Activated T-cell treated with anti-CD3 and anti-CD28 coated beads, Interleukin-2, amount 50 U/mL, for 4 hours (primary cell): ENCODE measurements around the gene FBXL7. TPM values are rescaled to one million over a fixed set of nuclear protein-coding genes. Genes with fewer than 3 reads are reported as not detected.

Experiments used
- ATAC-seq, 2 donors: fragments of 200-7000 bp; cut with Tn5 transposase; one replicate each; pipeline ENCODE4 v1.10.0; 2021
- DNase-seq: peaks from one replicate; pipeline ENCODE4 v3.0.0-alpha.2; 2020
- H3K27me3 Mint-ChIP-seq: one replicate; pipeline ENCODE4 v1.8.0; 2021; ENCODE audit warnings: low read depth, mixed read lengths
- H3K36me3 Mint-ChIP-seq: one replicate; pipeline ENCODE4 v1.8.0; 2022; ENCODE audit warnings: mixed read lengths; ENCODE audit not compliant: insufficient read depth
- H3K4me1 Mint-ChIP-seq: one replicate; pipeline ENCODE4 v1.8.0; 2021; ENCODE audit warnings: low read depth, mixed read lengths
- H3K4me3 Mint-ChIP-seq: one replicate; pipeline ENCODE4 v1.8.0; 2021; ENCODE audit warnings: mild to moderate bottlenecking, moderate library complexity, mixed read lengths
- H3K9me3 Mint-ChIP-seq: one replicate; pipeline ENCODE4 v1.8.0; 2021; ENCODE audit warnings: mixed read lengths
- total RNA-seq, 3 donors: library from RNA; stranded (reverse); gene quantifications; one replicate each; pipeline ENCODE4 v1.2.1, GENCODE V29; 2021

The FBXL7 gene
- total RNA-seq, 3 donors from 2014 or later = not detected

GRCh38 chr5:15741591-15741990 lies 241.6 kb downstream of the FBXL7 start:
- H3K4me3 Mint-ChIP-seq = no peak overlapping the region
- no peak for DNase-seq
- H3K27me3 Mint-ChIP-seq = no peaks in the 10 kb centered on the region
- ATAC-seq = no peak
- H3K36me3 Mint-ChIP-seq = no peaks in the 10 kb centered on the region
- H3K4me1 Mint-ChIP-seq = no peaks in the 10 kb centered on the region
- H3K9me3 Mint-ChIP-seq = peaks cover 11% of the 10 kb centered on the region

GRCh38 chr5:15746833-15747232 lies 246.9 kb downstream of the FBXL7 start:
- Mint-ChIP-seq H3K36me3 (no peaks in the 10 kb centered on the region), H3K9me3 (peaks cover 8% of the 10 kb centered on the region), H3K4me3 (no peak overlapping the region), H3K4me1 (no peaks in the 10 kb centered on the region), H3K27me3 (no peaks in the 10 kb centered on the region)
- ATAC-seq (no peak), DNase-seq (no peak)

GRCh38 chr5:15748266-15748665 lies 248.3 kb downstream of the FBXL7 start:
- Mint-ChIP-seq H3K36me3 (no peaks in the 10 kb centered on the region), H3K9me3 (peaks cover 3% of the 10 kb centered on the region), H3K4me3 (no peak overlapping the region), H3K4me1 (no peaks in the 10 kb centered on the region), H3K27me3 (no peaks in the 10 kb centered on the region)
- DNase-seq = no peak
- ATAC-seq = peak in 1 of 2 donors; percentile 46

DNA sequence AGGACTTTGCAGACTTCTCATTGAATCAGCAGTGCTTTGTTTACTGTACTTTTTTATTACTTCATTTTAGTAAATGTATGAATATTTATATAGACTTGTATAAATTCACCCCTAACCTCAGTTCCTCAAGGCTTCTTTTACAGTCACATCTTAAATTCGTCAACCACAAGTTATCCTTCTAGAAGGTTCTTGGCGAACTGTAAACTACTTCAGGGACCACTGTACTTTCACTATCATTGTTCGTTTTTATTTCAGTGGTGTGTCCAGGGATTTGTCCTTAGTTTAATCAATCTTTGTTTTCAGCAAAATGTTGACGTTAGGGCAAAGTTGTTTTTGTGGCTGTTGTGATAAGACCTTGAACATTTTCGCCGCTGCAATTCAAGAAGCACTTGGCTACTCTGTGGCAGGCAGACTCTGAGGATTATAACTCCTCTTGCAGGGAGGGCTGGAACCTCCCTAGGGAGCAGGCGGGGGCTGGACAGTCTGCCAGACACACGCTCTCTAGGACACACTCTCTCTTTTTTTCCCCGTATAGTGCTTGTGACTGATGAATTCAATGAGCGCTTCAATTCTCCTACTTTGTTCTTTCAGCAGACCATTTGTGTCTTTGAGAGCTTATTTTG lies 252.8 kb downstream of the FBXL7 start:
- Mint-ChIP-seq H3K36me3 (no peaks in the 10 kb centered on the region), H3K4me3 (no peak overlapping the region), H3K9me3 (peaks cover 6% of the 10 kb centered on the region), H3K4me1 (no peaks in the 10 kb centered on the region), H3K27me3 (no peaks in the 10 kb centered on the region)
- ATAC-seq (no peak), DNase-seq (no peak)

DNA sequence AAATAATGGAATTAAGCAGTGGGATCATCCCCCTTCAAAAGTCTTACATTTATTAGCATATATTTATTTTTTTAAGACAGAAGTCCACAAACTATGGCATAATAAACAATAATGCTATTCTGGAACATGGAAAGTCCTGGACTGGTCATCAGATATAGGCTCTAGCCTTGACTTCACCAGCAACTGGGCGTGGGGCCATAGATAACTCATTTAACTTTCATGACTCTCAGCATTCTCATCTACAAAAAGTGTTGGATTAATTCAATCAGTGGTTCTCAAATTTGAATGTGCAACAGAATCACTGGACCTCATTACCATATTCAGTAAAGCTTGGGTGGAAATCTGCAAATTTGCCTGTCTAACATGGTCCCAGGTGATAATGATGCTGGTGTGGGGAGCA lies 253.8 kb downstream of the FBXL7 start:
- Mint-ChIP-seq H3K4me3 (no peak overlapping the region), H3K9me3 (peaks cover 7% of the 10 kb centered on the region), H3K27me3 (no peaks in the 10 kb centered on the region), H3K4me1 (no peaks in the 10 kb centered on the region), H3K36me3 (no peaks in the 10 kb centered on the region)
- DNase-seq (no peak), ATAC-seq (no peak)

- ATAC-seq (no peak), DNase-seq (no peak)
- H3K27me3 Mint-ChIP-seq = no peaks in the 10 kb centered on the region
- H3K4me1 Mint-ChIP-seq = no peaks in the 10 kb centered on the region
- H3K9me3 Mint-ChIP-seq = peaks cover 7% of the 10 kb centered on the region
- H3K36me3 Mint-ChIP-seq = no peaks in the 10 kb centered on the region
- no peak overlapping the region for H3K4me3 Mint-ChIP-seq
Observed at GRCh38 chr5:15757103-15757502, 257.1 kb downstream of the FBXL7 start.

DNA sequence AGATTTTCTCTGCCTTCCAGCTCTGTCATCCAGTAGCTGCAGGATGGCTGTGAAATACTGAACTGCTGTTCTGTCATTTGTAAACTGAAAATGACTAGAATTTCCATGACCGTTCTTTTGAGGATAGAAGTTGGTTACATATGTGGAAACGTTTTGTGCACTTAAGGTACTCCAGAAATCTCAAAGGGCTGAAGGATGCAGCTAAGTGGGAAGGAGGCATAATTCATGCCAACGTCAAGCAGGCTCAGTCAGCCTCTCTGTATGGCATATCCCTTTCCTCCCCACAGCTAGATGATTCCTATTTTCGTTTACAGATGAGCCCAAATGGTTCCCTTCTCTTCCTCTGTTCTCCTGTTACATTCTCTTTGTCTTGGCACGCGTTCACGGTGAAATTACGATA lies 257.6 kb downstream of the FBXL7 start:
- Mint-ChIP-seq H3K9me3 (peaks cover 7% of the 10 kb centered on the region), H3K4me1 (no peaks in the 10 kb centered on the region), H3K27me3 (no peaks in the 10 kb centered on the region), H3K4me3 (no peak overlapping the region), H3K36me3 (no peaks in the 10 kb centered on the region)
- ATAC-seq (no peak), DNase-seq (no peak)

DNA sequence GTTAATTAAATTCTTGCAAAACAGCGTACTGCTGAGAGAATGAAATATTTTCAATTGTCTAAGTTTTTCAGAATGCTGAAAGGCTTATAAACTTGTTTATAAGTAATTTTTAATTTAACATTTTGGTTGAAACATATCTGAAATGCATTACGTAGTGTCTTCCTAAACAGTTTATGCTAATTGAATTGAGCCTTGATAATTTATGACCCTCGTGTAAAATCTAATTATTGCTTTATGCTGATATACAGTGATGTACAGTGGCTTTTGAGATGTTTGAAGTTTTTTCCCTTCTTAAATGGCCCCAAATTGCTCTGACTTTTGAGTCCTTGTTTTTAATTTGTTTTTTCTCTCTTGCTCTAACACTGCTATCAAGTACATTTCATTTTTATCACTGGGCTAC lies 262.7 kb downstream of the FBXL7 start:
- Mint-ChIP-seq H3K36me3 (no peaks in the 10 kb centered on the region), H3K4me3 (no peak overlapping the region), H3K9me3 (peaks cover 14% of the 10 kb centered on the region), H3K27me3 (no peaks in the 10 kb centered on the region), H3K4me1 (no peaks in the 10 kb centered on the region)
- no peak for ATAC-seq
- DNase-seq = no peak

DNA sequence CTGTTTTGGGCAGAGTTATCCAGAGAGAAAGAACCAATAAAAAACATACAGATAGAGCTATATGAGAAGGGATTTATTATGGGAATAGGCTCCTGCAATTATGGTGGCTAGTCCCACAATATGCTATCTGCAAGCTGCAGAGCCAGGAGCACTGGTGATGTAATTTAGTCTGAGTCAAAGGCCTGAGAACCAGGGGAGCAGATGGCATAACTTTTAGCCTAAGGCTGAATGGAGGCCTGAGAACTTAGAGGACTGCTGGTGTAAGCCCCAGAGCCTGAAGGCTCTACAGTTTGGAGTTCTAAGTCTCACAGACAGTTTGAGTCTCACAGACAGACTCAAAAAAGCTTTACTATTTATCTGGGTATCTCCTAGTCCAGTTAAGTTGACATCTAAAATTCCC lies 263.8 kb downstream of the FBXL7 start:
- no peak overlapping the region for H3K4me3 Mint-ChIP-seq
- no peaks in the 10 kb centered on the region for H3K36me3 Mint-ChIP-seq
- DNase-seq (no peak), ATAC-seq (no peak)
- no peaks in the 10 kb centered on the region for H3K27me3 Mint-ChIP-seq
- H3K4me1 Mint-ChIP-seq = no peaks in the 10 kb centered on the region
- peaks cover 11% of the 10 kb centered on the region for H3K9me3 Mint-ChIP-seq

DNA sequence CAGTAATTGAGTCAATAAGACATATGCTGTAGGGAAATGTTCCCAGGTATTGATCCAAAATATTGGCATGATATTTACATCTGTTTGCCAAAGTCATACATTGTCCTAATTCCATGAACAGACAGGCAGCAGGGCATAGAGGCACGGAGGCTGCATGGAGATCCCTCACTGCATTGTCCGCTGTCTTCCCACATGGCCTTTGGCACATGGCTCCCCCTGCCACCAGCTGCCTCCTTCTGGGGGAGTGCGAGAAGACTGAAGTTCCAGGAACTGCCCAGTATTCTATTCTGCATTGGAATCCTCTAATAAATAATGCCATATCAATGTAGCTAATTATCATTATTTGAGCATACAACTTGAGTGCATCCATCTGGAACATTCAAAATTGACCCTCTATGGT lies 269.0 kb downstream of the FBXL7 start:
- H3K27me3 Mint-ChIP-seq = no peaks in the 10 kb centered on the region
- H3K4me3 Mint-ChIP-seq = no peak overlapping the region
- ATAC-seq (no peak), DNase-seq (no peak)
- no peaks in the 10 kb centered on the region for H3K4me1 Mint-ChIP-seq
- no peaks in the 10 kb centered on the region for H3K36me3 Mint-ChIP-seq
- peaks cover 11% of the 10 kb centered on the region for H3K9me3 Mint-ChIP-seq

DNA sequence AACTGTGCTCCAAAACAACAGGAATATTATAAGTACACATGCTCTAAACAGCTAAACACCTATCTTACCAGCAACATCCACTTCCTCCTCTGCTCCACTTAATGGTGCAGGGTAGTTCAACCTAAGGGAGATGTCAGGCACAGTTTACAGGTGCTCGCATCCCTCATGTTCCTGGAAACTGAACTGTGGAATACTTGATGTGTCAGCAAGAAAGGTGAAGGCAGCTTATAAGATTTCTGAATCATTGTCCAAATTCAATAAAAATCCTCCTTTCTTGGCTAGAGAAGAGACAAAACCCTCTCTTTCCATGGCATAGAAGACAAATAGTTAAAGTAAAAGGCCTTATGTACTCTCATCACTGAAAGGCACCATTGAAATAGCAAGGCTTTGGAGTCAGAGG lies 272.2 kb downstream of the FBXL7 start:
- no peaks in the 10 kb centered on the region for H3K4me1 Mint-ChIP-seq
- no peak overlapping the region for H3K4me3 Mint-ChIP-seq
- H3K36me3 Mint-ChIP-seq = no peaks in the 10 kb centered on the region
- no peak for DNase-seq
- no peaks in the 10 kb centered on the region for H3K27me3 Mint-ChIP-seq
- H3K9me3 Mint-ChIP-seq = peaks cover 4% of the 10 kb centered on the region
- no peak for ATAC-seq

GRCh38 chr5:15774632-15775031 lies 274.7 kb downstream of the FBXL7 start:
- H3K9me3 Mint-ChIP-seq = peaks cover 10% of the 10 kb centered on the region
- DNase-seq (no peak), ATAC-seq (no peak)
- no peaks in the 10 kb centered on the region for H3K36me3 Mint-ChIP-seq
- no peak overlapping the region for H3K4me3 Mint-ChIP-seq
- no peaks in the 10 kb centered on the region for H3K27me3 Mint-ChIP-seq
- H3K4me1 Mint-ChIP-seq = no peaks in the 10 kb centered on the region

GRCh38 chr5:15776346-15776745 lies 276.4 kb downstream of the FBXL7 start:
- H3K9me3 Mint-ChIP-seq = peaks cover 15% of the 10 kb centered on the region
- DNase-seq (no peak), ATAC-seq (no peak)
- H3K36me3 Mint-ChIP-seq = no peaks in the 10 kb centered on the region
- no peak overlapping the region for H3K4me3 Mint-ChIP-seq
- H3K27me3 Mint-ChIP-seq = no peaks in the 10 kb centered on the region
- H3K4me1 Mint-ChIP-seq = no peaks in the 10 kb centered on the region

DNA sequence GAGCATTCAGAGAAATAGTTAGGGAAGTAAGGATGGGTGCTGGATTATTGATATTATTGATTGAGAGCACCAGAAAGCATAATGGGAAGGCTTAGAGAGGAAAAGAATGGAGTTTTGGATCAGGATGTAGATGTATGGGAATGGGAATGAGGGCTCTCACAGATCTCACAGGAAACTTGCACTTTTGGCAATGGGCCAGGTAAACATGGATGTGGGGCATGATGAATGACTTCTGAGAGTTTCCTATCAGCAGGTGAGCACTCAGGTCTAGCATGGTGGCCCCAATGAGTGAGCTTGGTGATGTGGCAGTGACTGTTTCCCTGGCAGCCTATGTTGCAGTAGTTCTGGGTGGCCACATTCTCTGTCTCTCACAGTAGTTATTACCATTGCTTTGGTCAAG lies 283.8 kb downstream of the FBXL7 start:
- DNase-seq (no peak), ATAC-seq (no peak)
- no peaks in the 10 kb centered on the region for H3K4me1 Mint-ChIP-seq
- H3K9me3 Mint-ChIP-seq = peaks cover 7% of the 10 kb centered on the region
- no peaks in the 10 kb centered on the region for H3K36me3 Mint-ChIP-seq
- H3K27me3 Mint-ChIP-seq = no peaks in the 10 kb centered on the region
- H3K4me3 Mint-ChIP-seq = no peak overlapping the region

GRCh38 chr5:15785531-15785981 lies 285.6 kb downstream of the FBXL7 start:
- no peak for DNase-seq
- no peaks in the 10 kb centered on the region for H3K36me3 Mint-ChIP-seq
- ATAC-seq = no peak
- no peaks in the 10 kb centered on the region for H3K27me3 Mint-ChIP-seq
- H3K4me3 Mint-ChIP-seq = no peak overlapping the region
- H3K4me1 Mint-ChIP-seq = no peaks in the 10 kb centered on the region
- H3K9me3 Mint-ChIP-seq = peaks cover 7% of the 10 kb centered on the region

DNA sequence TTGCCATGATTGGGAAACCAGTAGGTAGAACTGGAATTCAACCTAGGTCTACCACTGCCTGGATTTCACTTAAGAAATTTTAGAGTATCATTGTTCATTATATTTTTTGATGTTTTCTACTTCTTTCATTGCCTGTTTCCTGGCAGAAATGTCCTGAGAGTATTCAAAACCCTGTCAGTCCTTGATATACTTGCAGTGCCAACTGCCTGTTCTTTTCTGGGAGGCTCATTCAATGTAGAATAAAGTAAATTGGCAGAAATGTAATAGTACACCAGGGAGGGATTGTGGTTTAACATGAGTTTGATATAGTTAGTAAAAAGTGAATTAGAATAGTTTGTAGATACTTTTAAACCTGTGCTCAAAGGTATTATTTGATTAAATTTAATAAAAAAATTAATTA lies 286.3 kb downstream of the FBXL7 start:
- DNase-seq = no peak
- Mint-ChIP-seq H3K4me3 (no peak overlapping the region), H3K36me3 (no peaks in the 10 kb centered on the region), H3K27me3 (no peaks in the 10 kb centered on the region), H3K4me1 (no peaks in the 10 kb centered on the region), H3K9me3 (peaks cover 2% of the 10 kb centered on the region)
- no peak for ATAC-seq
